ENCODE data around the gene RAB3IP.

GRCh38 chr12:69689638-69690037 lies 49.0 kb upstream of the RAB3IP start:
- TF ChIP-seq POLR2A (IDR thresholded peaks at IDR 0.05) (no peak), CTCF (IDR thresholded peaks at IDR 0.05) (no peak), EP300 (IDR thresholded peaks at IDR 0.05; ENCODE audit: low read depth) (no peak), POLR2AphosphoS5 (IDR thresholded peaks at IDR 0.05) (no peak)
